Measurements from ENCODE around the gene CRABP2.

CRABP2 gene

DNA sequence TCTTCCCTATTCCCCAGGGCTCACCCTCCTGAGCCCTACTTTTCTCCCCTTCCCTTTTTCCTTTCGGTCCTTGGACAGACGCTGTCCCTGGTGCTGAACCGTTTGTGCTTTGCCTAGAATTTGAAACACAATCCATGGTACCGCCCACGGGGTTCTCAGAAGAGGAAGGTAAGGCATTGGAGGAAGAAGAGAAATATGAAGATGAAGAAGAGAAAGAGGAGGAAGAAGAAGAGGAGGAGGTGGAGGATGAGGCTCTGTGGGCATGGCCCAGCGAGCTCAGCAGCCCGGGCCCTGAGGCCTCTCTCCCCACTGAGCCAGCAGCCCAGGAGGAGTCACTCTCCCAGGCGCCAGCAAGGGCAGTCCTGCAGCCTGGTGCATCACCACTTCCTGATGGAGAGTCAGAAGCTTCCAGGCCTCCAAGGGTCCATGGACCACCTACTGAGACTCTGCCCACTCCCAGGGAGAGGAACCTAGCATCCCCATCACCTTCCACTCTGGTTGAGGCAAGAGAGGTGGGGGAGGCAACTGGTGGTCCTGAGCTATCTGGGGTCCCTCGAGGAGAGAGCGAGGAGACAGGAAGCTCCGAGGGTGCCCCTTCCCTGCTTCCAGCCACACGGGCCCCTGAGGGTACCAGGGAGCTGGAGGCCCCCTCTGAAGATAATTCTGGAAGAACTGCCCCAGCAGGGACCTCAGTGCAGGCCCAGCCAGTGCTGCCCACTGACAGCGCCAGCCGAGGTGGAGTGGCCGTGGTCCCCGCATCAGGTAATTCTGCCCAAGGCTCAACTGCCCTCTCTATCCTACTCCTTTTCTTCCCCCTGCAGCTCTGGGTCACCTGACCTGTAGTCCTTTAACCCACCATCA is 53.0 kb downstream of the CRABP2 start:
- DNase-seq, result no peak
